Stimulated activated CD8-positive, alpha-beta memory T cell treated with anti-CD3 and anti-CD28 coated beads, Interleukin-4, amount 100 ng/mL, for 1 hour (primary cell): ENCODE measurements around the gene SELENOM.

Experiments used
- DNase-seq, 2 donors: peaks; one replicate each; pipeline ENCODE4 v3.0.0-alpha.2; 2020; ENCODE audit warnings: low read depth in 2 of 2, low spot score in 1 of 2

The SELENOM gene

GRCh38 chr22:31092161-31092560 lies 15.2 kb downstream of the SELENOM start:
- no peak for DNase-seq

- no peak for DNase-seq
Observed at GRCh38 chr22:31091106-31091975, 16.0 kb downstream of the SELENOM start.

GRCh38 chr22:31090217-31091085 lies 16.9 kb downstream of the SELENOM start:
- no peak for DNase-seq

- DNase-seq: no peak
Observed at GRCh38 chr22:31089160-31090100, 17.9 kb downstream of the SELENOM start.

- DNase-seq: no peak
Observed at GRCh38 chr22:31088233-31088986, 19.0 kb downstream of the SELENOM start.

- no peak for DNase-seq
Observed at GRCh38 chr22:31087744-31088215, 19.6 kb downstream of the SELENOM start.

GRCh38 chr22:31086703-31087330 lies 20.6 kb downstream of the SELENOM start:
- no peak for DNase-seq

GRCh38 chr22:31085928-31086327 lies 21.4 kb downstream of the SELENOM start:
- no peak for DNase-seq

GRCh38 chr22:31085493-31085824 lies 21.9 kb downstream of the SELENOM start:
- no peak for DNase-seq

GRCh38 chr22:31084811-31085492 lies 22.4 kb downstream of the SELENOM start:
- peak; percentile 62 to 73 for DNase-seq

GRCh38 chr22:31083923-31084810 lies 23.2 kb downstream of the SELENOM start:
- no peak for DNase-seq

- DNase-seq: no peak
Observed at GRCh38 chr22:31083377-31083768, 24.0 kb downstream of the SELENOM start.

- peak in 1 of 2 donors; percentile 24 for DNase-seq
Observed at GRCh38 chr22:31082606-31083376, 24.6 kb downstream of the SELENOM start.

- no peak for DNase-seq
Observed at GRCh38 chr22:31081963-31082605, 25.3 kb downstream of the SELENOM start.

GRCh38 chr22:31080848-31081649 lies 26.3 kb downstream of the SELENOM start, which contains the start of gene SMTN:
Gene SMTN (plus strand): TSS chr22:31081318. CDS start chr22:31083259, 1,941 bp downstream.
- peak; percentile 65 to 80 for DNase-seq
